ENCODE measurements around the gene ADTRP.

GRCh38 chr6:11699576-11699975 is 79.0 kb downstream of the ADTRP start:
- TF ChIP-seq, protein P1, sequence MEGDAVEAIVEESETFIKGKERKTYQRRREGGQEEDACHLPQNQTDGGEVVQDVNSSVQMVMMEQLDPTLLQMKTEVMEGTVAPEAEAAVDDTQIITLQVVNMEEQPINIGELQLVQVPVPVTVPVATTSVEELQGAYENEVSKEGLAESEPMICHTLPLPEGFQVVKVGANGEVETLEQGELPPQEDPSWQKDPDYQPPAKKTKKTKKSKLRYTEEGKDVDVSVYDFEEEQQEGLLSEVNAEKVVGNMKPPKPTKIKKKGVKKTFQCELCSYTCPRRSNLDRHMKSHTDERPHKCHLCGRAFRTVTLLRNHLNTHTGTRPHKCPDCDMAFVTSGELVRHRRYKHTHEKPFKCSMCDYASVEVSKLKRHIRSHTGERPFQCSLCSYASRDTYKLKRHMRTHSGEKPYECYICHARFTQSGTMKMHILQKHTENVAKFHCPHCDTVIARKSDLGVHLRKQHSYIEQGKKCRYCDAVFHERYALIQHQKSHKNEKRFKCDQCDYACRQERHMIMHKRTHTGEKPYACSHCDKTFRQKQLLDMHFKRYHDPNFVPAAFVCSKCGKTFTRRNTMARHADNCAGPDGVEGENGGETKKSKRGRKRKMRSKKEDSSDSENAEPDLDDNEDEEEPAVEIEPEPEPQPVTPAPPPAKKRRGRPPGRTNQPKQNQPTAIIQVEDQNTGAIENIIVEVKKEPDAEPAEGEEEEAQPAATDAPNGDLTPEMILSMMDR (IDR thresholded peaks at IDR 0.05) = no peak
- TF ChIP-seq POLR2A (IDR thresholded peaks at IDR 0.05) = no peak
